GM19351 (cell line): Measurements from ENCODE around the gene EPG5.
"Not testable (repeated sequence)": the region's sequence is repeated elsewhere in the genome, so short reads cannot be mapped to it uniquely, and the experiment has no call there.

Experiments
- ATAC-seq: cut with Tn5 transposase; IDR thresholded peaks from one replicate; pipeline ENCODE4 v1.9.1; 2021; ENCODE audit warnings: mild to moderate bottlenecking, moderate library complexity; ENCODE audit not compliant: unreplicated experiment

EPG5 gene

GRCh38 chr18:45871431-45872084 lies 95.6 kb downstream of the EPG5 start:
- ATAC-seq = no peak

GRCh38 chr18:45870419-45870818 lies 96.7 kb downstream of the EPG5 start:
- no peak for ATAC-seq

- no peak for ATAC-seq
Observed at GRCh38 chr18:45865466-45865865, 101.7 kb downstream of the EPG5 start.

- no peak for ATAC-seq
Observed at GRCh38 chr18:45864081-45864480, 103.0 kb downstream of the EPG5 start.

- ATAC-seq = no peak
Observed at GRCh38 chr18:45863469-45863868, 103.7 kb downstream of the EPG5 start.

- ATAC-seq = no peak
Observed at GRCh38 chr18:45861926-45862325, 105.2 kb downstream of the EPG5 start.

GRCh38 chr18:45860971-45861370 lies 106.2 kb downstream of the EPG5 start:
- no peak for ATAC-seq

GRCh38 chr18:45860492-45860891 lies 106.6 kb downstream of the EPG5 start:
- ATAC-seq = no peak

- ATAC-seq = no peak
Observed at GRCh38 chr18:45859334-45859733, 107.8 kb downstream of the EPG5 start.

GRCh38 chr18:45856531-45856930 lies 110.6 kb downstream of the EPG5 start:
- no peak for ATAC-seq

GRCh38 chr18:45854036-45854586 lies 113.0 kb downstream of the EPG5 start:
- ATAC-seq = no peak

GRCh38 chr18:45852631-45853030 lies 114.5 kb downstream of the EPG5 start:
- no peak for ATAC-seq

GRCh38 chr18:45851161-45851925 lies 115.8 kb downstream of the EPG5 start:
- ATAC-seq = no peak

GRCh38 chr18:45850021-45850420 lies 117.1 kb downstream of the EPG5 start:
- ATAC-seq = peak; percentile 69

GRCh38 chr18:45849529-45849928 lies 117.6 kb downstream of the EPG5 start:
- no peak for ATAC-seq

- ATAC-seq = not testable (repeated sequence)
Observed at GRCh38 chr18:45848643-45849042, 118.5 kb downstream of the EPG5 start.

- no peak for ATAC-seq
Observed at GRCh38 chr18:45847119-45847518, 120.0 kb downstream of the EPG5 start.

- no peak for ATAC-seq
Observed at GRCh38 chr18:45845410-45845809, 121.7 kb downstream of the EPG5 start.

- no peak for ATAC-seq
Observed at GRCh38 chr18:45844938-45845337, 122.2 kb downstream of the EPG5 start.

GRCh38 chr18:45843019-45843418 lies 124.1 kb downstream of the EPG5 start:
- ATAC-seq = no peak

- no peak for ATAC-seq
Observed at GRCh38 chr18:45841765-45842442, 125.2 kb downstream of the EPG5 start.
